HepG2 (cell line): ENCODE measurements around the gene ELL. TPM values are rescaled to one million over a fixed set of nuclear protein-coding genes. Genes with fewer than 3 reads are reported as not detected.

Source experiments
- ATAC-seq: fragments of 200-7000 bp; cut with Tn5 transposase; 3 replicates; pipeline ENCODE4 v1.9.1; 2020; ENCODE audit warnings: mild to moderate bottlenecking, moderate library complexity
- BruUV-seq: library from RNA; stranded (reverse); fragments of 400-500 nt; replicated peaks from 2 replicates; lab custom pipeline; 2021; lab: Mats Ljungman, UMichigan
- CTCF ChIA-PET: fragments of 300-600 bp; formaldehyde crosslinking; extraction: SDS; loops from one replicate; lab custom pipeline; 2021; ENCODE audit warnings: low total read pairs, inconsistent platforms, low intra/inter-chr PET ratio; lab: Yijun Ruan, JAX
- POLR2A ChIA-PET: fragments of 350-600 bp; sonication (Branson Sonifier 250); formaldehyde crosslinking; loops from one replicate; lab custom pipeline; 2020; ENCODE audit warnings: antibody characterized with exemption, inconsistent platforms; lab: Yijun Ruan, JAX
- DNase-seq: peaks from one replicate; pipeline ENCODE4 v3.0.0-alpha.2; 2015; ENCODE audit warnings: low spot score
- FAIRE-seq: peaks from 3 replicates; lab custom pipeline; 2011; peaks lifted over from hg19 to GRCh38; lab: Jason Lieb, UNC
- H2AFZ ChIP-seq: one replicate; pipeline ENCODE4 v1.6.1; 2011; ENCODE audit warnings: low read length, inconsistent platforms
- H3K27ac ChIP-seq: fragments of 300-600 bp; 3 replicates; pipeline ENCODE4 v1.8.0; 2011; ENCODE audit warnings: mixed run types, mild to moderate bottlenecking, mixed read lengths, low read length, inconsistent platforms; ENCODE audit not compliant: insufficient read depth; ENCODE audit errors: extremely low read length
- H3K27me3 ChIP-seq, 2 experiments: fragments of 200-600 bp in 1 of 2; 2 replicates in 1 of 2; 3 replicates in 1 of 2; pipeline versions ENCODE4 v1.6.0 to v1.8.0; 2011; ENCODE audit warnings: low read length in 2 of 2, mild to moderate bottlenecking in 2 of 2, moderate library complexity in 2 of 2, inconsistent platforms in 1 of 2; ENCODE audit not compliant: insufficient read depth in 2 of 2, control insufficient read depth in 1 of 2
- H3K36me3 ChIP-seq, 2 experiments: fragments of 200-600 bp in 1 of 2; replicated peaks in 1 of 2; 2 replicates in 1 of 2; 3 replicates in 1 of 2; pipeline versions ENCODE4 v1.5.1 to v1.8.0; 2011; ENCODE audit warnings: low read length in 2 of 2, inconsistent platforms in 1 of 2; ENCODE audit not compliant: insufficient read depth in 2 of 2, control insufficient read depth in 1 of 2
- H3K4me1 ChIP-seq: 2 replicates; pipeline ENCODE4 v1.5.1; 2012; ENCODE audit warnings: low read length, inconsistent platforms; ENCODE audit not compliant: insufficient read depth
- H3K4me2 ChIP-seq: 2 replicates; pipeline ENCODE4 v1.6.0; 2011; ENCODE audit warnings: low read depth, low read length, inconsistent platforms
- H3K4me3 ChIP-seq, 3 experiments: fragments of 200-600 bp in 1 of 3; sonication (generic), shearing (Covaris generic) in 1 of 3; replicated peaks in 1 of 3; 2 replicates each; pipeline ENCODE4 v1.5.1; 2011 to 2016; ENCODE audit warnings: low read length in 3 of 3, inconsistent platforms in 2 of 3, low read depth in 2 of 3, mild to moderate bottlenecking in 2 of 3, control low read depth in 1 of 3, mixed read lengths in 1 of 3; ENCODE audit not compliant: insufficient read depth in 1 of 3
- H3K79me2 ChIP-seq: one replicate; pipeline ENCODE4 v1.6.1; 2011; ENCODE audit warnings: low read length, inconsistent platforms; ENCODE audit not compliant: insufficient read depth
- H3K9ac ChIP-seq: 2 replicates; pipeline ENCODE4 v1.6.0; 2011; ENCODE audit warnings: mild to moderate bottlenecking, low read depth, low read length, inconsistent platforms; ENCODE audit not compliant: insufficient read depth
- H3K9me3 ChIP-seq: 2 replicates; pipeline ENCODE4 v1.5.1; 2012; ENCODE audit warnings: mild to moderate bottlenecking, low read length
- H4K20me1 ChIP-seq: 2 replicates; pipeline ENCODE4 v1.6.0; 2011; ENCODE audit warnings: inconsistent platforms, mild to moderate bottlenecking, low read length, moderate library complexity; ENCODE audit not compliant: insufficient read depth
- AHR ChIP-seq: IDR thresholded peaks from 2 replicates; pipeline ENCODE4 v1.6.1; 2018; ENCODE audit warnings: missing genetic modification reagents, missing compliant biosample characterization
- ATF7-NPFF ChIP-seq: sonication (generic); formaldehyde crosslinking; IDR thresholded peaks from 2 replicates; pipeline ENCODE4 v1.8.1; 2023; ENCODE audit warnings: mild to moderate bottlenecking, low read depth, missing genetic modification reagents, moderate library complexity
- CREB1 ChIP-seq, 2 experiments: fragments of 450-650 bp in 1 of 2; IDR thresholded peaks; 2 replicates each; pipeline ENCODE4 v1.6.1; 2016 to 2017; ENCODE audit warnings: control low read depth in 1 of 2, mild to moderate bottlenecking in 1 of 2, missing compliant biosample characterization in 1 of 2, missing genetic modification characterization in 1 of 2
- DMAP1 ChIP-seq: IDR thresholded peaks from 2 replicates; pipeline ENCODE4 v1.6.1; 2016
- HMG20A ChIP-seq: IDR thresholded peaks from 2 replicates; pipeline ENCODE4 v1.6.1; 2016; ENCODE audit warnings: borderline replicate concordance
- HOXA3 ChIP-seq: sonication (generic); formaldehyde crosslinking; IDR thresholded peaks from 2 replicates; pipeline ENCODE4 v1.5.0; 2020; ENCODE audit warnings: missing genetic modification reagents
- MTA1 ChIP-seq: sonication (generic); formaldehyde crosslinking; IDR thresholded peaks from 2 replicates; pipeline ENCODE4 v1.4.0; 2020; ENCODE audit warnings: missing genetic modification reagents, mild to moderate bottlenecking, borderline replicate concordance
- SALL1 ChIP-seq: sonication (generic); formaldehyde crosslinking; IDR thresholded peaks from 2 replicates; pipeline ENCODE4 v1.8.0; 2022; ENCODE audit warnings: mild to moderate bottlenecking, missing genetic modification reagents
- U2AF2 ChIP-seq: fragments of 200-400 bp; formaldehyde crosslinking; IDR thresholded peaks from 2 replicates; pipeline ENCODE4 v1.6.1; 2017; ENCODE audit warnings: low read depth, mild to moderate bottlenecking, low read length
- ZNF292 ChIP-seq: sonication (generic); formaldehyde crosslinking; IDR thresholded peaks from 2 replicates; pipeline ENCODE4 v1.8.1; 2022; ENCODE audit warnings: mild to moderate bottlenecking, low read depth, missing genetic modification reagents, borderline replicate concordance
- ZNF552 ChIP-seq: sonication (generic); formaldehyde crosslinking; IDR thresholded peaks from 2 replicates; pipeline ENCODE4 v1.9.0; 2022; ENCODE audit warnings: missing genetic modification reagents, mild to moderate bottlenecking, borderline replicate concordance
- ZNF770 ChIP-seq: sonication (generic); formaldehyde crosslinking; IDR thresholded peaks from 2 replicates; pipeline ENCODE4 v1.5.0; 2020; ENCODE audit warnings: mild to moderate bottlenecking, missing genetic modification reagents
- ZNF777 ChIP-seq: sonication (generic); formaldehyde crosslinking; IDR thresholded peaks from 2 replicates; pipeline ENCODE4 v1.4.0; 2020; ENCODE audit warnings: missing genetic modification reagents
- ZNF784 ChIP-seq: sonication (generic); formaldehyde crosslinking; IDR thresholded peaks from 2 replicates; pipeline ENCODE4 v1.5.1; 2020; ENCODE audit warnings: missing genetic modification reagents, mild to moderate bottlenecking, borderline replicate concordance
- WGBS: methylation state at CpG from one replicate; pipeline ENCODE4 v1.1.6; 2017; ENCODE audit warnings: low lambda C conversion rate; 5-methylcytosine and 5-hydroxymethylcytosine counted together
- in situ Hi-C: cut with HindIII; loops from 2 replicates; pipeline ENCODE4 v1.10.0; 2017; ENCODE audit warnings: low pct_unique_long_range_greater_than_20kb; ENCODE audit not compliant: extremely low pct_ligation_motif_present
- intact Hi-C: fragments of 100-400 bp; cut with micrococcal nuclease; formaldehyde crosslinking; loops from one replicate; pipeline ENCODE4 v1.10.0; 2022; ENCODE audit not compliant: unreplicated experiment
- polyA plus RNA-seq, 8 experiments: library from polyadenylated mRNA; depleted of rRNA in 3 of 8; stranded (reverse) in 7 of 8; unstranded in 1 of 8; fragments of >200 nt; fragmentation: Illumina TruSeq in 4 of 8; extraction: Trizol in 4 of 8; gene quantifications; 2 replicates each; pipeline versions ENCODE4 v1.2.1 to v1.2.3, GENCODE V29; 2011 to 2016; ENCODE audit warnings: low read depth in 4 of 8, missing spikeins in 1 of 8, mixed read lengths in 1 of 8; ENCODE audit not compliant: insufficient read depth in 1 of 8
- total RNA-seq, 5 experiments: library from RNA; depleted of rRNA; stranded (reverse); fragments of >200 nt; fragmentation: Illumina TruSeq; extraction: Trizol; gene quantifications; 2 replicates each; pipeline ENCODE4 v1.2.3, GENCODE V29; 2016; ENCODE audit warnings: low read depth in 1 of 5
- TF ChIP-seq, protein P1 (sequence below): sonication (generic); formaldehyde crosslinking; IDR thresholded peaks from 2 replicates; pipeline ENCODE4 v1.4.0; 2020; ENCODE audit warnings: mild to moderate bottlenecking, missing genetic modification reagents
- TF ChIP-seq, protein P2 (sequence below): sonication (generic); formaldehyde crosslinking; IDR thresholded peaks from 2 replicates; pipeline ENCODE4 v1.8.1; 2023; ENCODE audit warnings: mild to moderate bottlenecking, missing genetic modification reagents

ELL gene
- total and polyA plus RNA-seq, 2 of the 13 experiments (the other 11 are each of a cell fraction or from before 2014, with no cell fraction given), result 3.7 to 5.4 TPM

DNA sequence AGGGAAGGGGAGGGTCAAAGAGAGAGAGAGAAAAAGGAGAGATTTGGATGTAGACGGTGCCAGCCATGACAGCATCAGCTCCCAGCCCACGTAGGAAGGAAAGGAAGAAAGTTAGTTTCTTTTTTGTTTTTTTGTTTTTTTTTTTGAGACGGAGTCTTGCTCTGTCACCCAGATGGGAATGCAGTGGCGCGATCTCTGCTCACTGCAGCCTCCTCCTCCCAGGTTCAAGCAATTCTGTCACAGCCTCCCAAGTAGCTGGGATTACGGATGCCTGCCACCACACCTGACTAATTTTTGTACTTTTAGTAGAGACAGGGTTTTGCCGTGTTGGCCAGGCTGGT lies 27.6 kb downstream of the ELL start (continued):
- TF ChIP-seq, protein P1, sequence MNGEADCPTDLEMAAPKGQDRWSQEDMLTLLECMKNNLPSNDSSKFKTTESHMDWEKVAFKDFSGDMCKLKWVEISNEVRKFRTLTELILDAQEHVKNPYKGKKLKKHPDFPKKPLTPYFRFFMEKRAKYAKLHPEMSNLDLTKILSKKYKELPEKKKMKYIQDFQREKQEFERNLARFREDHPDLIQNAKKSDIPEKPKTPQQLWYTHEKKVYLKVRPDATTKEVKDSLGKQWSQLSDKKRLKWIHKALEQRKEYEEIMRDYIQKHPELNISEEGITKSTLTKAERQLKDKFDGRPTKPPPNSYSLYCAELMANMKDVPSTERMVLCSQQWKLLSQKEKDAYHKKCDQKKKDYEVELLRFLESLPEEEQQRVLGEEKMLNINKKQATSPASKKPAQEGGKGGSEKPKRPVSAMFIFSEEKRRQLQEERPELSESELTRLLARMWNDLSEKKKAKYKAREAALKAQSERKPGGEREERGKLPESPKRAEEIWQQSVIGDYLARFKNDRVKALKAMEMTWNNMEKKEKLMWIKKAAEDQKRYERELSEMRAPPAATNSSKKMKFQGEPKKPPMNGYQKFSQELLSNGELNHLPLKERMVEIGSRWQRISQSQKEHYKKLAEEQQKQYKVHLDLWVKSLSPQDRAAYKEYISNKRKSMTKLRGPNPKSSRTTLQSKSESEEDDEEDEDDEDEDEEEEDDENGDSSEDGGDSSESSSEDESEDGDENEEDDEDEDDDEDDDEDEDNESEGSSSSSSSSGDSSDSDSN (CRISPR knock-in tag), result no peak
- no peak for TF ChIP-seq AHR
- no peak for TF ChIP-seq HMG20A (CRISPR knock-in tag)
- no peak for TF ChIP-seq DMAP1 (CRISPR knock-in tag)

DNA sequence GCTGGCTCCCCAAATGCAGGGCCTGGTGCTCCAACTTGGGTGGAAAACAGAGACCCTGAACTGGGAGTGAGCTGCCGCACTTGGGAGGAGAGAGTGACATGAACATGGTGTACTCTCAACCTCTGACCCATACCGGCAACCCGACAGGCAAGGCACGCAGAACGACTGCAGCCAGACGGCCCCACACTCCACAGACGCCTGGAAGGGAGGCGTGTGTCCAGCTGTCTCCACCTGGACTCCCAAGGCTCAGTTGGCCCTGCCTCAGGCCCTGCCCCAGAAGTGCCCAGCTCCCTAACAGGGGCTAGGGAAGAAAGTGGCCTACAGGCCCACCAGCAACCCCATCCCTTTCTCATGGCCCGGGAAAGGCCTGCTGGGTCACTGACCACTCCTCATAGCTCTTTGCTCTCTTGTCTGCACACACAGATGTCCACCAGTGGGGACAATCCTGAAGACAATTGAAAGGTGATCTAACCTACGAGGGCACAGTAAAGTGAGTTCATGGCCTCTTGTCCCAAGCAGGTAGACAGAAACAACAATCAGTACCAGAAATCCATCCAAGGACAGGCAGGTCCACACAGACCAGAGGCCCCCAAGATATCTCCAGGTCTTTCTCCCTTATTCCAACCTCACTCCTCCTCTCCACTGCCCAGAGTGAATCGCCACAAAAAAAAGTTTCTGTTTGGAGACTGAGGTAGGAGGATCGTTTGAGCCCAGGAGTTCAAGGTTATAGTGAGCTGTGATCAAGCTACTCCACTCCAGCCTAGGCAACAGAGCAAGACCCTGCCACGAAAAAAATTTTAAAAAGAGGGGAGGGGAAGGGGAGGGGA lies 28.2 kb downstream of the ELL start:
- WGBS, result 21% methylated on average over 5 of the region's 13 CpGs
- peak overlapping the region; percentile 49 for H3K4me2 ChIP-seq
- H3K4me3 ChIP-seq, result no peak overlapping the region
- POLR2A ChIA-PET, result interaction anchor here (0.6 to 2.3 kb wide), 6 partner anchors 11 to 65 kb away, joined by 3 to 10 read pairs (median 5); no protein-coding TSS in a partner anchor
- H3K79me2 ChIP-seq, result peaks cover 84% of the 10 kb centered on the region
- H3K27ac ChIP-seq, result peak overlapping the region; percentile 42
- no peak overlapping the region; the same call in 1 of the 2 replicates for H3K9ac ChIP-seq
- no peaks in the 10 kb centered on the region for H3K27me3 ChIP-seq
- CTCF ChIA-PET, result no interaction called here
- peaks cover 85% of the 10 kb centered on the region for H4K20me1 ChIP-seq
- intact Hi-C loops (no loop called here), in situ Hi-C loops (no loop called here)
- peak; percentile 44 for FAIRE-seq
- H3K9me3 ChIP-seq, result no peaks in the 10 kb centered on the region
- no peak overlapping the region for H2AFZ ChIP-seq
- no peaks in the 10 kb centered on the region; a peak in 2 of 5 replicates for H3K36me3 ChIP-seq
- H3K4me1 ChIP-seq, result peaks cover 62% of the 10 kb centered on the region
- peak; percentile 42 for ATAC-seq
- no TSS peak for BruUV-seq
- DNase-seq, result no peak
- TF ChIP-seq ZNF784 (CRISPR knock-in tag) (no peak), CREB1 (IDR thresholded peaks at IDR 0.05) (no peak), CREB1 (CRISPR knock-in tag; IDR thresholded peaks at IDR 0.05) (no peak), MTA1 (peak; percentile 48; the same call in 1 of the 2 replicates), ZNF777 (no peak), U2AF2 (no peak), ZNF552 (CRISPR knock-in tag) (no peak), ZNF770 (0 out of 2 replicates have a peak, but pooled peaks have one; percentile 28), ATF7-NPFF (CRISPR knock-in tag) (no peak), HOXA3 (CRISPR knock-in tag) (0 out of 2 replicates have a peak, but pooled peaks have one; percentile 30), SALL1 (0 out of 2 replicates have a peak, but pooled peaks have one; percentile 34), ZNF292 (CRISPR knock-in tag) (peak; percentile 55; the same call in 1 of the 2 replicates)
- TF ChIP-seq, protein P2, sequence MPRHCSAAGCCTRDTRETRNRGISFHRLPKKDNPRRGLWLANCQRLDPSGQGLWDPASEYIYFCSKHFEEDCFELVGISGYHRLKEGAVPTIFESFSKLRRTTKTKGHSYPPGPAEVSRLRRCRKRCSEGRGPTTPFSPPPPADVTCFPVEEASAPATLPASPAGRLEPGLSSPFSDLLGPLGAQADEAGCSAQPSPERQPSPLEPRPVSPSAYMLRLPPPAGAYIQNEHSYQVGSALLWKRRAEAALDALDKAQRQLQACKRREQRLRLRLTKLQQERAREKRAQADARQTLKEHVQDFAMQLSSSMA, result 0 out of 2 replicates have a peak, but pooled peaks have one; percentile 54
